ENCODE results near the gene GABBR2.

- TF ChIP-seq CTCF (IDR thresholded peaks at IDR 0.05) (no peak), POLR2AphosphoS5 (IDR thresholded peaks at IDR 0.05) (no peak), POLR2A (IDR thresholded peaks at IDR 0.05; ENCODE audit: low read depth) (no peak)
These were observed 416.9 kb downstream of the GABBR2 start for GRCh38 chr9:98291820-98292219.
